ENCODE data around the gene TOP2A.
"Not testable (repeated sequence)": the region's sequence is repeated elsewhere in the genome, so short reads cannot be mapped to it uniquely, and the experiment has no call there.

The TOP2A gene

DNA sequence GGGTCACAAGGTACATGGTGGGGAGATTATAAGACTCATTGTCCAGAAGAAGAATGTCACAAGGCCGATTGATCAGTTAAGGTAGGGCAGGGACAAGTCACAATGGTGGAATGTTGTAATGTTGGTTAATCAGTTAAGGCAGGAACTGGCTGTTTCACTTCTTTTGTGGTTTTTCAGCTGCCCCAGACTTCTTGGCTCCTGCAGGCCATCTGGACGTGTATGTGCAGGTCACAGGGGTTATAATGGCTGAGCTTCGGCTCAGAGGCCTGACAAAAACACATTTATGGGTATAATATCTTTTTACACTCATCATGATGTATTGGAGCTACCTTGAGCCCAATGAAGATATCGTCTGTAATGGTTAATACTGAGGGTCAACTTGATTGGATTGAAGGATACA is 45.1 kb downstream of the TOP2A start:
- not testable (repeated sequence) for DNase-seq

- no peak for DNase-seq
These were observed 45.7 kb downstream of the TOP2A start for GRCh38 chr17:40372031-40372430.

DNA sequence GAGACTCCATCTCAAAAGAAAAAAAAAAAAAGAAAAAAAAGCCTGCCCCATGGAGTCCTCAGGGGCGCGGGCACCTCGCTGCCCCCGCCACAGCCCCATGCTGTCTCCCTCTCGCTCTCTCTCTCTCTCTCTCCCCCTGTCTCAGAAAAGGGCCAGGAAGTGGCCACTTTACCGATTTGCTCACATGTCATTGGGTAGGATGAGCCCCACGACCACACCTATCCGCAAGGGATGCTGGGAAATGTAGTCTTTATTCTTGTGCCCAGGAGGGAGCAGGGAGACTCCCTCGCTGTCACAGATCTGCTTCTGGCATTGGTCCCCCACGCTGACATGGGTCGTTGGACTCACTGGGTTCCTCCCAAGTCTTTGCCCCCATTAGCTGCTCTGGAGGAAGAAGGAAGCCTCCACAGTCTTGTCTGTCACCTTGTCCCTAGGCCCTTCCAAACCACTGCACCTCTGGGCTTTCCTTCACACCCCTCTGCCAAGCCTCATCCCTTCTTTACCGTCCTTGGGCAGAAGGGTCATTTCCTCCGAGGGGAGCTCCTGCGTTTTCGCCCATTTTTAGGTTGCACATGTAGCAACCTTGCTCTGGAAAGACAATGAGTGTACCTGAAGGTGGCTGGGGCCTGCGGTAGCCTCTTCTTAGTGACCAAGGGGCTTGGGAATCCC is 46.3 kb downstream of the TOP2A start:
- no peak for DNase-seq

- no peak for DNase-seq
These were observed 47.8 kb downstream of the TOP2A start for GRCh38 chr17:40369923-40370322.

- DNase-seq = not testable (repeated sequence)
These were observed 50.0 kb downstream of the TOP2A start for GRCh38 chr17:40367728-40368127.

DNA sequence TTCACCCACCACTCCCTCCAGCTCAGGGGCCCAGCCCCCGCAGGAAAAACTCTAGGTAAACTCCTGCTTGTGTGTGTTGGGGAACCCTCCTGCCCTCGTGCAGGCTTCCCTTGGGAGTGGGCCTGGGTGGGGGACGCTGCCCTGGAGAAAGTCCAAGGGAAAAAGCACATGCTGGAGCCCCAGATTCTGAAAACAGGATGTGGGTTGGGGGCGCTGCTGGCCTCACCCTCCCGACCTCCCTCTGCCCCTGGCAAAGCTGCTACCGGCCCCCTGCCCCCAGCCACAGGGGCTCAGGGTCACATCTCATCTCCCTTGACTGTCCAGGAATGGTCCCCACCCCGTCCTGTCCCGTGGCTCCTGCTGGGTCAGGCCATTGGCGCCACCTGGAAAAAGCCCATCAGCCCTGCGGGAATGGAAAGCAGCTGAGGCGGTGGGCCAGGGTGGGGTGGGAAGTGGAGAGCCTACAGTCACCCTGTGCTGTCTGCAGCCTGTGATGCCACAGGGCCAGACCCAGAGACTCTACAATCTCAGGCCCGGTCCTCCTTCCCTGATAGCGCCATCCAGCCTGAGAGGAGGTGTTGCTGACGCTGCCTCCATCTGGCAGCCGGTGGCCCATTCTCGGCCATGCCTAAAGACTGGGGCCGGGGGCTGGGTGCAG is 50.7 kb downstream of the TOP2A start:
- DNase-seq = no peak

DNA sequence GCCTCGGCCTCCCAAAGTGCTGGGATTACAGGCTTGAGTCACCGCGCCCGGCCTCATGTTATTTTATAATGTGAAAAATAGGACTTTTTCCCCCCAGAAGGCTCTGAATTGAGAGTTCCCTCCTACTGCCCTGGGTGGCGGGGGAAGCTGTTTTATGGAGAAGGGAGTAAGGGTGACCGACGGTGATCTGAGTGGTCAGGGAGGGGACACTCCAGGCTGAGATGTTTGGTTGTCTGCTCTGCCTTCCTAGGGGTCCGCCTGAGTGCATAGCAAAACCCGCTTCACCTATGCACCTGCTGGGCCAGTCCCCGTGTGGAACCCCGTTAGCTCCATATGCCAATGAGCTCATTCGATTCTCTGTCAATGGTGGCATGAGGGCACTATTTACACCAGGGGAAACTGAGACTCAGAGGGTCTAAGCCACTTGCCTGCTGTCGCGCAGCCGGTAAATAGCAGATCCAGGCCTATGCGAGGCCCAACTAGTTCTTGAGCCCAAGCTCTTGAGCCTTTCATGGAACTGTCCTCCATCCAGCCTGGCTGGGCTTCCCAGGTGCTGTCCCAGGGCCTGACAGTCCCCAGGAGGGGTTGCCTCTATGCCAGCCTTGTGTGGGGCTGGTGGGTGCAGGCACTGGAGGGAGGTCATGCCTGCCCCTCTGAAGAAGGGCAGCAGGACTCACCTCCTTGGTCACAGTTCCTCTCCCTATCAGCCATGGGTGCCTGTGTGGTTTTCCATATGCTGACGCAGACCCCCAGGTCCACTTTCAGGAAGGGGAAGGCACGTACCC is 51.4 kb downstream of the TOP2A start:
- DNase-seq = no peak

GRCh38 chr17:40364906-40365305 is 52.8 kb downstream of the TOP2A start:
- DNase-seq = no peak

GRCh38 chr17:40364121-40364861 is 53.4 kb downstream of the TOP2A start, which contains the start of gene GJD3:
GJD3 (minus strand) TSS chr17:40364737; CDS start chr17:40363815, 922 bp downstream.
- no peak for DNase-seq

DNA sequence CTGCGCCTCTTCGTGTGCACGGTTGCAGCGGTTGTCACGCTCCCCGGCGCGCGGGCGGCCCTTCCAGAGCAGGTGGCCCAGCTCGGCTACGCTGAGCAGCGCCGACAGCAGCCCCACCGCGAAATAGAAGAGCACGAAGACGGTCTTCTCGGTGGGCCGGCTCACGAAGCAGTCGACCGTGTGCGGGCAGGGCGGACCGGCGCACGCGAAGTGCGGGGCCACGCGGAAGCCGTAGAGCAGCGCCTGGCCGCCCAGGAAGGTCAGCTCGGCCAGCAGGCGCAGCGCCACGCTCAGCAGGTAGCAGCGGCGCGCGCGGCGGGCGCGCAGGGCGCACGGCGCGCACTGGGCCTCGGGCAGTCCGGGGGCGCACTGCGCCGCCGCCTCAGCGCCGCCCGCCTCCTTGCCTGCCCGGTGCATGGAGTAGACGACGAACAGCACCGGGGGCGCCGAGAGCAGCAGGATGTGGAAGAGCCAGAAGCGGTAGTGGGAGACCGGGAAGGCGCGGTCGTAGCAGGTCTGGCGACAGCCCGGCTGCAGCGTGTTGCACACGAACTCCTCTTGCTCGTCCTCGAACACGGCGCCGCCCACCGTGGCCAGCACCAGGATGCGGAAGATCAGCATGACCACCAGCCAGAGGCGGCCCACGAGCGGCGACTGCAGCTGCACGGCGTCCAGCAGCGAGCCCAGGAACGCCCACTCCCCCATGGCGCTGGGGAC is 54.4 kb downstream of the TOP2A start:
- DNase-seq = peak; percentile 8

DNA sequence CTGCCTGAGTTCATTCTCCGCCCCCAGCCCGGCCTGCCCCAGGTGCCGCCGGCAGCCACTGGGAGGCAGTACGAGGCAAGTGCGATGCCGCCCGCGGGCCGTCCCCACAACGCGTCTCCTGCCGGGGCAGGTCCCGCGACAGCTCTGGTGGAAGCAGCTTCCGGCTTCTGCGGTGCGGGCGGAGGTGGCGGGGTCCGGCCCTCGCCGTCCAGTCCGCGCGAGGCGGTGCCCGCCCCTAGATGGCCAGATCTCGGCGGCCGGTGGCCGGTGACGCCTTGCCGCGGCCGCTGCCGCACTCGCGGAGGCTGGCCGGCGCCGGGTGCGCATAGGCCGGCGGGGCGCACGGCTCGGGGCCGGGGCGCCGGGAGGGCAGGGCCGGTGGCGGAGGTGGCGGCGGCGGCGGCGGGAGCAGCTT is 55.0 kb downstream of the TOP2A start:
- DNase-seq = peak; percentile 32

DNA sequence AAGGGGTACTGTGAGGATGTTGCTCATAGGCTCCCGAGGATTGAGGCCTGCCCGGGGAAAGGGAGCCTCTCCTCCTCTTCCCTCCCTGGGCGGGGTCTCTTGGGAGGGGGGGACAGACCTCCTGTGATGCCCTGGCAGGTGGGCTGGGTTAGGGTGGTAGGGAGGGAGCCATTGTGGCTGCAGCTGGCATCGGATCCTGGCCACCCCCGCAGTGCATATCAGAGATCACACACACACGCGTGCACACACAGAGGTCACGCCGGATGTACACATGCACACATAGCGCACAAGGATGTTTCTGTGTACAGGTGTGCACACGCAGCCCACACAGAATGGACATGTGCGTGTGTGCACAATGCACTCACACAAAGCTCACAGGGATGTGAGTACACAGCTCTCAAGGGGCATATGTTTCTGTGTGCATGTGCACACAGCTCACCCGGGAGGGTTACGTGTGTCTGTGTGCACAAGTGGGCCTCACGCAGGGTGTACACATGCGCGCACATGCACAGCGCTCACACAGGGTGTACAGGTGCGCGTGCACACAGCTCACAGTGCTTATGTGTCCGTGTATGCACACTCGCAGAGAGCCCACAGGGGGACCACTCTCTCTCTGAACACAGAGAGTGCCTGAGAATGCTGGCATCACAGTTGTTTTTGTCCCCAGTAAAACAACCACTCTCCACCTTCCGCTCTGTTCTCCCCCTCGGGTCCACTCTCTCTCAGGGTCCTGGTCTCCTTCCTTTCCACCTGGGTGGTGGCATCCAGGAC is 55.6 kb downstream of the TOP2A start:
- DNase-seq = no peak

- DNase-seq = no peak
These were observed 56.4 kb downstream of the TOP2A start for GRCh38 chr17:40361063-40361924.

DNA sequence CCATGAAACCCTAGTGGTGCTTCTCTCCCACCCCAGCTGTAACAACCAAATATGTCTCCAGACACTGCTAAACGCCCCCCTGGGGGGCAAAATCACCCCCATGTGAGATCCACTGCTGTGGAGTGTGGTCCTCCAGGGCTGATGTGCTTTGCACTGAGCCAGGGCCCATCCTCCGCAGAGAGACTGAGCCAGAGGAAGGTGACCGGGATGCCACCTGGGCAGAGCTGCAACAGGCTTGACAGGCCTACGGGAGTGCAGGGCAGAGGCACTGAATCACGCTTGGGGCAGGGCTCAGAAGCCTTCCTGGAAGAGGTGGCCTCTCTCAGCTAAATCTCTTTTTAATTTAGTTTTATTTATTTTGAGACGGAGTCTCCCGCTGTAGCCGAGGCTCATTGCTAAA is 57.6 kb downstream of the TOP2A start:
- no peak for DNase-seq

- peak; percentile 55 for DNase-seq
These were observed 59.2 kb downstream of the TOP2A start for GRCh38 chr17:40358323-40359038.

- DNase-seq = no peak
These were observed 60.5 kb downstream of the TOP2A start for GRCh38 chr17:40356990-40357881.

GRCh38 chr17:40355804-40356758 is 61.6 kb downstream of the TOP2A start:
- DNase-seq = no peak
